CD4-positive, alpha-beta T cell treated with Interleukin-1 beta for 1 hour (primary cell): ENCODE results near the gene MVB12B.
A peak's percentile ranks its signal among the peaks of the same experiment; 100 is the strongest.

Experiments used
- DNase-seq, 2 donors: peaks; one replicate each; pipeline ENCODE4 v3.0.0-alpha.2; 2020 to 2022

MVB12B gene

DNA sequence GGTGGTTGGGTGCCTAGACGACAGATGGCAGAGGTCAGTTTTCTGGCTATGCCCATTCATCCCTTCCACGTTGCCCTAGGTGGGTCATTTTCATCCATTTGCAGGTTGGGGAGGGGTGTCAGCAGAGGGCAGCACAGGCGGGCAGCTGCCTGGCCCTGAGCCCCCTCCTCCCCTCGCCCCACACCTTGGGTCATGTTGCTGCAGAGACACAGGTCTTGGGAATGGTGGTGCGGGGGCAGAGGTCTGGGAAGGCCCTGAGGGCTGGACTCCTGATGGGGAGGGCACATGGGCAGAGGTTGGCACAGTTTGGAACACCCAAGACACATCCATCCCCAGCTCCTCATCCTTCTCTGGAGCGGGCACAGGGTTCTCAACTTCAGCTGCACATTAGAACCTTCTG, 183.9 kb downstream of the MVB12B start:
- no peak for DNase-seq

DNA sequence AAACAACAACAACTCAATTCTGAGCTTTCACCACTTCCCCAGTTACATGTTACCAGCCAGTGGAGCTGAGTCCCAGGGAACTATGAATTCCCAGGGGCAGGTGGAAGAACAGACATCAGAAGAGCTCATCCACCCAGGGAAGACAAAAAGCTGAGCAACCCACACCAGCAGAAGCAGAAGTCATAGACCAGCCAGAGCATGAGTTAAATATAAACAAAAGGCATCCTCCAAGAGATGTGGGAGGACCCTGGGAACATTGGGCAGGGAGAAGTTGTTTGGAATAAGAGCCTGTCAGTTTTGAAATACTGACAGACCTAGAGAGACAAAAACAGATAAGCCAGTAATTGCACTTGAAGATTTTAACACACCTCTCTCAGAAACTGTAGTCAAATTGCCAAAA, 184.8 kb downstream of the MVB12B start:
- no peak for DNase-seq

DNA sequence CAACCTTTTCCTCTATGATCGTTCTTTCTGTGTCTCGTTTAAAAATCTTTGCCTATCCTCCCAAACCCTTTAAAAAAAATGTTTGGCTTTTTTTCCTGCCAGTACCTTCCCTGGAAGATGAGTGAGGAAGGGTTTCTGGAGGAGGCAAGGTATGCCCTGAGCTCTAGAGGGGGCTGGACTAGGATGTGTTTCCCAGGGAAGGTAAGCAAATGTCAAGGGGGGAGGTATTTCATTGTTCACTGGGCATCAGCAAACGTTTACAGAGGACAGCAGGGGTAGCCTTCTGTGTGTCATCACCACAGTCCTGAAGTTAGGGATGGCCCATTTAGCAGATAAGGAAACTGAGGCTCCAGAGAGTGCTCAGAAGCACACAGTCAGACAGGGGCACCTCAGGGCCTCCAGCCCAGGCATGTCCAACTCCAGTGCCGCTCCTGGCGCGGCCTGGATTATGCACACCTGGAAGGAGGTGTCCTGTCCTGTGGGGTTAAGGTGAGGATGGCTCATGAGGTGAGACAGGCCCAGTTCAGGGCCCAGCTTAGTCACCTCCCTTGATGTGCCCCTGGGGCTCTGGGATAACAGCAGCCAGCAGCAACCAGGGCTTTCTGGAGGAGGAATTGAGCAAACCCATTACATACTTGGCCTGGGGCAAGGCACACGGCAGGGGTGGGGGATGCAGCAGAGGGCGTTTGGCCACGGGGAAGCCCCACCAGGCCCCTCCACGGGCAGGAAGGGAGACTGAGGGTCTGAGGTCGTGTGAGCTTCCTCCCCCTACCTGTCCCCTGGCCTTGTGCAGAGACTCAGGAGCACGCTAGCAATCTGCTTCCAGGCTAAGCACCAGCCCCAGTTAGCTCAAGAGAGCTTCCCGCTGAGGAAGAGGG, 186.8 kb downstream of the MVB12B start:
- no peak for DNase-seq

DNA sequence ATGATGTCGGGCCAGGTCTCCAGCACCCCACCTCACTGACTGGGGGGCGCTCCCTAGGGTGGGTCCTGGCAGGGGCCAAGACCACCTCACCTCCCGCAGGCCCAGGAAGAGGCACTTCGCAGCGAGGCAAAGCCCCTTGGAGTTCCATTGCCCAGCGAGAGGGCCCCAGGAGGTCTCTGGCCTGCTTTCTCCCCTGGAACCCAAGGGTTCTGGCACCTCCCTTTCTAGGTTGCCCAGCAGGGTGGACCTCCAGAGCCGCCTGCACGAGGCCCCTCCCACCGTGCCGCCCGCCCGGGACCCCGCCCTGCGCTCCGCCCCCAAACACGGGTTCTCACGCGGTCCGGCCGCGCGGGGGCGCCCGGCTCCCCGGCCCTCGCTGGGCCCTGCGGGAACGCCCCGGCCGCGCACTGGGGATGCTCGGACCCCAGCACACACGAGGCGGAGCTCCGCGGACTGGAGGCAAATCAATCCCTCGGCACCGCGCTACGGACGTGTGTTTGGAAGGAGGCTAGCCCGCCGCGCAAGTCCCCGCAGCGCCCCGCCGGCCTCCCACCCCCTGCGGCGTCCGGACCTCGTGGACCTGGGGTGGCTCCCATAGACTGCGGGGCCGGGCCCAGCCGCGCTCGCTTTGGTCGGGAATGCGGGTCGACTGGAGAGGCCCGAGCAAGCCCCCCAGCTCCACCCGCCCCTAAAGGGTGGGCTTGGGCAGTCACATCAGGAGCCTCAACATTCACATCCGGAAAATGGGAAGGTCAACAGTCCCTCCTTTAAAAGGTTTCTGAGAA, 187.6 kb downstream of the MVB12B start:
- DNase-seq = peak; percentile 66 to 70

DNA sequence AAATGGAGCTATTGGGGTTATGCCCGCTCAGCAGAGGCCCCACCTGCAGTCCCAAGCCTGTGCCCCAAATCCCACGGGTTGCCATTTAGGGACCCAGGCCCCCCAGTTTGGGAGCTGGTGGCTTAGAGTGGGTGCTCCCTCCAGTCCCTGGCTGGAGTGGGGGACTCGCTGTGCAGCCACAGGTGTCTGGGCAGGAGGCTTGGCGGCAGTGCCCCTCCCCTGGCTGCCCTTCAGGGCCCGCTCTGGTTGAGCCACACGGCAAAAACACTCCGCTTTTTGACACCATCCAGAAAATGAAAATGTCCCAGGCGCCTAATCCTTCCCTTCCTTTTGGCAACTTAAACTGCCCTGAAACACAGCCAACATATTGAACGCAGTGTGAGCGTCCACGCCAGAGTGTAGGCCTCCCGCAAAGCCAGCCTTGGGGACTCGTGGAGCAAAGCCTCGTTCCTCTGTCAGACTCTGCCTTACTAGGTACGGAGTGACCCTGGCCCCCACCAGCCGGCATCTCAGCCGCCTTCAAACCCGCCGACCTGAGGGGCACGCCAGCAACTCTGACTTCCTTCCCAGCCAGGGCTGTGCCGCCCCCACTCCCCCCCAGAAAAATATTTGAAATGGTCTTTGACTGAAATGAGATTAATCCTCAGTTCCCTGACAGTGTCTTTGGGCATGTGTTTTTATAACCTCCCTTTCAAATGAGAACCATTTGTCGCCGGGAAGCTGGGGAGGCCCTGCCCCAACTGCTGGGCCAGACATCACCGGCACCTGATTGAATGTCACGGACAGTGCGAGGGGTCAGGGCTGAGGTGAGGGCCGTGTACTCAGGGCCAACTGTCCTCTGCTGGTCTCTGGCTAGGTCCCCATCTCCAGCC, 188.6 kb downstream of the MVB12B start:
- DNase-seq = no peak

DNA sequence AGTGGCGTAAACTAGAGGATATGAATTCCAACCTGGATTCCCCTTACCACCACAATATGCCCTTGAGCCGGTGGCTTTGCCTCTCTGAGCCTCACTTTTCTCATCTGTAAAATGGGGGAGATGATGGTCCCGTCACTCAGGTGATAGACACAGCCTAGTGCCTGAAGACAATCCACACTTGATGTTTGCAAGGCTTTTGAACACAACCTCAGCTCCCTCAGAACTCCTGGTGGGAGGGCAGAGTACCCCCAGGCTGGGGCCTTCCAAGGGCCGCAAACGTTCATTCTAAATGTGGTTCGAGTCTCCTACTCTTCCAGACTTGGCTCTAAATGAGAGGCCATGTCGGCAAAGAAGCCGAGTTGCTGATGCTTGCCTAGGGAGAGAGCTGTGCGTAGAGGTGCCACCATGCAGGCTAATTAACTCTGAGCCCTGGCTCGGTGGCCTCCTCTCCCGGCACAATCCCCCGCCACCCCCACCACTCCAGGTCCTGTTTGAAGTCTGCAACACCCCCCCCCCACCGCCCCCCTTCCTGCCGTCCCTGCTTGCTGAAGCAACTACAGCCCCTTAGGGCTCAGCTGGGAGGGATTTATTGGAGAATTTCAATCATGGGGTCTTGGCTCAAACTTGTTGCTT, 189.4 kb downstream of the MVB12B start:
- DNase-seq = no peak

DNA sequence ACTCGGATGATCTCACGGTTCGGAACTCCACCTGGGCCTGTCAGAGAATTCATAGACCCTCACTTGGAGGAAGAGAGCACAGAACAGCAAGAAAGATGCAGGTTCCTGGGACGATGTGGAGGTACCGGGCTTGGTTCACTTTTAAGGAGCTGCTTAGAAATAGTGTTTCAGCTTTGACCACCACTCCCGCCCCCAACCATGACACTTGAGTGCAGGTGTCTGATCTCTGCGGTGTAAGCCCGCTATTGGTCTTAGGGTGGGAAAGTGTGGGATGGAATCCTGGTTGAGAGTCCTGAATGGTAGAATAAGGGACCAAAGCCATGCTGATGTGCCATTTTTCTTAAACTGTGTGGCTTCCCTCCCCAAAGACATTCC, 189.9 kb downstream of the MVB12B start:
- DNase-seq = no peak

DNA sequence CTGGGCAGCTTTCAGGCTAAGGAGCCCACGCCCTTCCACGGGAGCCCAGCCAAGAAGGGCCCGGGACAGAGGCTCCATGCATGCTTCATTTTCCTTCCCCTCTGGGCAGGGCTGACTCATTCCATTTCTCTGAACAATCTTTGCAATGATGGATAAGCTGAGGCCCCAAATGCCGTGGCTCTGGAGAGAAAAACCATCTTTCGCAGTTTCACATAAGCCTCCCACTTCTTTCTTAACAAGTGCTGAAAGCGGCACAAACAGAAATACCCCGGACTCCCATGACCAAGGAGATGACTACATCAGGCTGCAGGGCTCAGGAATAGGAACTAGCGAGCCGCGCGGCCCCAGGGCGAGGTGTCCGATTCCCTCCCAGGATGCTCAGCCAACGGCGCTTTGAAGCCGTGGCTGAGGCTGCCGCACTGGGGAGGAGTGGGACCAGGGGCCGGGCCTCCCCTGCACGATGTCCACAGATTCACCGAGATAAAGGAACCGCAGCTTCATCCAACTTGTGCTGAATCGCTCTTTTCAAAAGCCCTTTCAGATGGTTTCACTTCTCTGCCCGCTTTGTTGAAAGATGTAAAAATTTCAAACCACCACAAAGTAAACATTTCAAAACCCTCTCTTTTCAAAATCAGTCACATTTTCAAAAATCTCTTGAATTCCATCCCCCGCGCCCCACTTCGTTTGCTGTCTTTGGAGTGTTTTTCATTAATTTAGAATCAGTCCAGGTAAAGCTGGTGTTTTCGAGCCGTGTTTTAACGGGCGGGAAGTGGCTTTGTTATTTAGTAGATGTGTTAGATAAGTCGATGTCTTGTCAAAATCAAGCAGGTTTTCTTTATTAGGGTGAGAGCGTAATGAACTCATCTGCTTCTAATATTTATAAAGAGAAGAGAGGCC, 190.6 kb downstream of the MVB12B start:
- DNase-seq = peak; percentile 38 to 46

DNA sequence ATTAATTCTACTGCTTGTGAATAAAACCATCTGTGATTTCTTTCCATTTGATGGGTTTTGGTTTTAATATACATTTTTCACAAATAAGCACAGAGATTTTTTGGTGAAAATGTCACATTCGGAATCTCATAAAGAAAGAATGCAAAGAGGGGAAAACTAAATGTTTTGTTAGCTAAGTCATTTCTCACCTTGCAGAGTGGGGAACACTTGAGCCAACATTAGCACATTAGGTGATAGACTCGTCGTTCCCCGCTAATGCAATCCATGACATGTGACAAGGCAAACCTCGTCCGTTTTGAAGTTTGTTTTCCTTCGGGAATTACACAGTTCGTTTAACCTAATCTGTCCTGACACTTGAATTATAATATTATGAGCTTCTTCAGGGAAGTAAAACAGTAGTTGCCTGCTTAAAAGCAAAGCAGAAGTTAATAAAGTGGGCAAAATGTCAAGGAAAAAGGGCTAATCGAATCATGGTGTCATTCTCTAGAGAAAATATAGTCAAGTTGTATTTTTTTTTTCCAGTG, 191.3 kb downstream of the MVB12B start:
- no peak for DNase-seq

DNA sequence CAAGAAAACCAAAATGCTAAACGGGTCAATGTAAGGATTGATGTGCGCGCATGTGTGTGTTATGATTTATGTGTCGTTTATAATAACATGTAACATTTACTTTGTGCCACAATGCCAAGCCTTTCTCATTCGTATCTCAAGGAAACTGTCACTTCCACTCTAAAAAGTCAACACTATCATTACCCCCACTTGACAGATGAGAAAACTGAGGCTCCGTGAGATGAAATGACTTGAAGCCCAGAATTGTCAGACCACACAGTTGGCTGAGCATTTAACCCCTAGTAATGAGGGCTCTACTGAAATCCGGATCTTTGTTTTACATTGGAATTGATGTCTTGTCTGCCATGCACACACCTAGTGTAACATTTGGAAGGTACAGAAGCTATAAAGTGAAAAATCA, 192.1 kb downstream of the MVB12B start:
- DNase-seq = no peak

DNA sequence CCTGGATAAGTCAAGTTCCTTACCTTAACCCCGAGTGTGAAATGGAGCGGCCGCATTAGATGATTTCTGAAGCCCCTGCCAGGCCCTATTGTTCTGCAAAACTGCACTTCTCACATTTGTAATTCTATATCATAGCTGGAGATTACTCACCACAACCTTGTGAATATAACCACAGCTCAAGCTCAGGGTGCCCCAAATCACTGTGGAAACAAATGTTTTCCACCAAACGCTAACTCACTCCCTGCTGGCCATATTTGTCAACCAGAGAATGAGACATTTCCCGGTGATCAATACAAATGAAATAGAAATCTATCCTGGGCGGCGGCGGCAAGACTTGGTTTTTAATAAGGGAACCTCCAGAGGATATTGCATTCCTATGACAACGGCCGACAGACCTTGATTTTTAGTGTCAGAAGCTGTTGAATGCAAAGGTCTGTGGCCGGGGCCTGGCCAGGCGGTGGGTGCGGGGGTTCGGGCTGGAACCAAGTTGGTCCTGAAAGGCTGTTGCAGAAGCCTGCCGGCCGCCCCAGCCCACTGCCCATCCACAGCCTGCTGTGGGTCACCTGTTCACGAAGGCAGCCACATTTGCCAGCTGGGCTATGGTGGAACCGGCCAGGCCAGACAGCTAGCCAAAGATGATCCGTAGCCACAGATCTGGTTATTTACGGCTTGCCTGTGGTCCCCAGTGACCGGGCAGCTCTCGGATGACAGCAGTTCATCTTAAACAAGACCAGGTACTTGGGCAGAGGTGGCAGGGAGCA, 193.2 kb downstream of the MVB12B start:
- DNase-seq = peak in 1 of 2 donors; percentile 8

DNA sequence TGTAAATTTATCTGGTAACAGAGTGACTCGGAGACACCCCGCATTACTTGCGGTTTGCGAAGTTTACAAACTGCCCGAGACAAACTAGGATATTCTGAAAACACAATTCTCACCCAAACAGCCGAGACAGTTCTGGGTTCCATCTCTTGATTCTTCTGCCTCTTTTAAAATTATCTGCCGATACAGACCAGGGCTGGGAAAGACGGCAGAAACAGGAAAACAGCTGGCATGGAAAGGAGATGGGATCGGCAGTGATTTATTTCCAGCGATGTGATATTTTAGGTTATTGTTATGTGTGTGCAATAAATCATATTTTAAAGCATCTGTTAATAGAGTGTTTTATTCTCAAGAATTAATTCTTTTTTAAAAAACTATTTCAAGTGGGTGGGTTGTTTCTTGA, 193.8 kb downstream of the MVB12B start:
- DNase-seq = no peak

DNA sequence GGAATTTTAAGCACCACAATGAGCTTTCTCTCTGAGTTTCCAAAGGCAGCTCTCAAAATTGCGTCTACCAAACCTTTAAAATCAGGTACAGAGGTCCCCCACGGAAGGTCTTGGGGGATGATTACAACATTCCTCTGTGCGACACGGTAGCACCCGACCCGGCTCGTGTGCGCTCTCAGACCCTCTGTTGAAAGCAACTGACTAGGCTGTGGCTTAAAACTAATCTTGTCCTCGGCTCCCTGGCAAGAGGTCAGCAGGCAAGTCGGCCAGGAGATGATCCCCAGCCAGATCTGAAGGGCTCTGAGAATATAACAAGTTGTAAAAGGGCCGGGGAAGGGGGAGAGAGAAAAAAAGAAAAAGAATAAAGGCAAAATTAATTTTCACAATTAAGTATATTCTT, 194.5 kb downstream of the MVB12B start:
- no peak for DNase-seq

DNA sequence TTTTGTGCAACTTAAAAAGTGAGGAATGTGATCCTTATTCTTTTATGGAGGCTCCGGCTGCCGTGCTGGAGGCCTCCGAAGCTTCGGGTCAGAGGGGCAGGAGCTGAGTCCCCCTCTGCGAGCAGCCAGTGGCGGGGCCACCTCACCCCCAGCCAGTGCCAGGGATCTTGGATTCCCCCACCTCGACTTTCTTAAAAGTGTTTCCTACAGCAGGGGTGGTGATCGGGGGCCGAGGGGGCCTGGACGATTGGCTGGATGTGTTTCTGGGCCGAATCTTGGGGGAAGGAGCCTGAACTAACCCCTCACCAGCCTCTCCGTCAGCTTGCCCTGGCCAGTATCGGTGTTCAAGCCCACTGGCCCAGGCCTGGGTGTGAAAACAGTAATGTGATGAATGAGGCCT, 194.9 kb downstream of the MVB12B start:
- no peak for DNase-seq

DNA sequence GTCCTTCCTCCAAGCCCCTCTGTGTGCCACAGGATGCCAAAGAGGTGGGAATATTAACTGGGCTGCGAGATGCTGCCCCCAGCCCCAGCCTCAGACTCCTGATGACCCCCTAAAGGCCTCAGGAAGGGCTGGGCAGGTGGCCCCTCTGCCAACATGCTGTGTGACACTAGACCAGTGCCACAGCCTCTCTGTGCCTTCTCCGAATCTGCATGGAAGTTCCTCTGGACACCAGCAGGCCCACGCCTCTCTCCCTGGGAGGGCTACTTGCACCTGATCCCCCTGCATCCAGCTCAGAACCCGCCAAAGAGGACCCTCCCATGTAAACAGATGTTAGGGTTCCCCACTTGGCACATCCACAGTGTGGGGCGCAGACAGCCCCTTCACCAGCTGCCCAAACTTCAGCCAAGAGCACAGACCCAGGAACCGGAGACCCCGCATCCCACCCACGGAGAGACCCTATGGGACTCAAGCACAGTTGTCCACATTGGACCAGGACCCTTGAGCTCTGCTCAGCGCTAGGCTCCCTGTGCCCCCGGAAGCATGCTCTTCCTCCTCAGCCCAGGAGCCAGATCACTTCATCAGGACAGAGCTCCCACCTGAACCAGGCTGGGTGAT, 195.5 kb downstream of the MVB12B start:
- DNase-seq = no peak

DNA sequence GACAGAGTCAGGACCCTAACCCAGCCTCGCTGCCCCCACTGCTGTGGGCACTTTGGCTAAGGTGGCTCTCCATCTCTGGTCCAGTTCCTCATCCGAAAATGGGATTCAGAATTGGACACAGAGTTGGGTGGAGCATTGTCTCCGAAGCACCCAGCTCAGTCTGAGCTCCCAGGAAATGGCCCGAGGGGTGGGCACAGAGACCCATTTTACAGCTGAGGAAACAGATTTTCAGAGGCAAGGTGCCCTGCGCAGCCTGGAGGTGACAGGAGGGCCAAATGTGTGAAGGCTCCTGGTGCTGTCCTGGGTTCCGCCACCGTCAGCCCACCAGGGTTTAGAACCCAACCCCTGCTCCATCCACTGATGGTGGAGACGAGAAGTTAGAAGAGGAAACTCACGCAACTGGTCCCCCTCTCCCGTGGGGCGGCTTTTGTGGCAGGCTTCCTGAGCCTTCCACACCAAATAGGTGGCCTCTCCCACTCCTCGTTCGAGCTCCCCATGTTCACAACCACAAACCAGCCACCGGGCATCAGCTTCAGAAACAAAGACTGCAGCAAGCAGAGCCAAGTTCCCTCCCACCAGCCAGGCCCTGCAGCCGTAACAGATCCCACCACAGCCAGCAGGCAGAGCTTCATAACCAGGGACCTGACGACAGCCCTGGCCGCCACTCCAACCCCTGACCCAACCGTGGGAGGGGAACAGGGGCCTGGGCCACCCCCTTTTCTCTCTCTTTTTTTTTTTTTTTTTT, 196.2 kb downstream of the MVB12B start:
- no peak for DNase-seq

DNA sequence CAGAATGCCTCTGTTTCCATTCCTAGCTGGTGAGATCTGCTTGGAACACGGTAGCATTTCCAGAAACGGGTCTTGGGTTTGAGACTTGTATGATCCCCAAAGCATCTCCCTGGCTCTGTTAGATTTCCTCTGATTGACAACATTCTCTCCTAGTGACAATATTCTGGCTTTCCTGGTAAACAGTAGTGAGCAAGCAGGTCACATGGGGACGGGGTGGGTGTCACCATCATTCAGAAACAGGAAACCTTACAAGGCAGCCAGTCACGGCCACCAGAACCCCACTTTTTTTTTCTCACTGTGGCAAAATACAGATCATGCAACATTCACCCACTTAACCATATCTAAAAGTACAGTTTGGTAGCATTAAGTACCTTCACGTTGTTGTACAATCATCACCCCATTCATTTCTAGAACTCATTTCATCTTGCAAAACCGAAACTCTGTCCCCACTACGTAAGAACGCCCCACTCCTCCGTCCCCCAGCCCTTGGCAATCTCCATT, 197.0 kb downstream of the MVB12B start:
- peak; percentile 45 to 51 for DNase-seq

DNA sequence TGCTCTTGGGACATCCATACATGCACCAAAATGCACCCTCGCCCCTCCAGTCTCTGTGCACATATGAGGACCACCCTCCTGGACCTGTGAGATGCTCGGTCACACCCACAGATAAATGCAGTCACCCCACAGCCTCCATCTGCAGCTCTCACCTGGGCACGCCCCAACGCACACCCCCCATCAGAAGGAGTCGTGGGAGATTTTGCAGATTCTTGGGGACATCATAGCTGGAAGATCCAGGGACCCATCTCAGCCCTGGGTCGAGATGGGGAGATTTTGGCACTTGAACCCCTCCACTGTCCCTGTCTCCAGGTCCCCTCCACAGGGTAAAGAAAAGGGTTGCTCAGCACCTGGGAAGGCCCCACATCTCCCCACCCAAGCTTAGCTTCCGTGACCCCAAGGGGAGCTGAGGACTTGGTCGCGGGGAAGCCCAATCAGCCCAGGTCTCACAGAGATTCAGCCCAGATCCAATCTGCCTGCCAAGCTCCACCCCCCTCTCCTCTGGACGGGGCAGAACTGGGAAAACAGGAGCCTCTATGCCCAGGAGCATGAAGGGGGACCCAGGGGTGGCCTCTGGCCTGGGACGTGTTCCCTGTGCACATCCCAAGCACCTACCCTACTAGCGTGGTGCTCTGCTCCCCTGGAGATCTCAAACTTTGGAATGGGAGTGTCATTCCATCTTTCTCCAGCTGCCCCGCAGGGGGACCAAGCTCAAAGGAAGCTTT, 197.9 kb downstream of the MVB12B start:
- no peak for DNase-seq
